Heart right ventricle (tissue), 16 donors: Measurements from ENCODE around the gene SNRNP27. TPM values are rescaled to one million over a fixed set of nuclear protein-coding genes. Genes with fewer than 3 reads are reported as not detected.

Experiments used
- ATAC-seq, 8 donors: fragments of 200-7000 bp; cut with Tn5 transposase; one replicate each; pipeline ENCODE4 v1.9.1; 2020; ENCODE audit warnings: mild to moderate bottlenecking in 8 of 8, moderate library complexity in 8 of 8, moderate number of reproducible peaks in 1 of 8
- DNase-seq, 2 donors: peaks; one replicate each; pipeline ENCODE4 v3.0.0-alpha.2; 2020
- H3K27ac ChIP-seq, 10 donors: fragments of 200-600 bp; sonication (generic) in 2 of 10; one replicate each; pipeline versions ENCODE4 v1.5.0 to v1.8.0; 2020 to 2022; ENCODE audit warnings: mild to moderate bottlenecking in 3 of 10
- H3K27me3 ChIP-seq, 7 donors: fragments of 200-600 bp; one replicate each; pipeline ENCODE4 v1.8.0; 2021 to 2022; ENCODE audit warnings: mild to moderate bottlenecking in 2 of 7
- H3K36me3 ChIP-seq, 9 donors: fragments of 200-600 bp; sonication (generic) in 1 of 9; one replicate each; pipeline versions ENCODE4 v1.5.0 to v1.8.0; 2020 to 2022; ENCODE audit warnings: mild to moderate bottlenecking in 2 of 9
- H3K4me1 ChIP-seq, 9 donors: fragments of 200-600 bp; sonication (generic) in 1 of 9; one replicate each; pipeline versions ENCODE4 v1.5.0 to v1.8.0; 2020 to 2022; ENCODE audit warnings: mild to moderate bottlenecking in 4 of 9
- H3K4me3 ChIP-seq, 10 donors: fragments of 200-600 bp; sonication (generic) in 2 of 10; one replicate each; pipeline versions ENCODE4 v1.5.0 to v1.8.0; 2020 to 2022; ENCODE audit warnings: mild to moderate bottlenecking in 7 of 10, moderate library complexity in 2 of 10
- H3K9me3 ChIP-seq, 11 donors: fragments of 200-600 bp in 10 of 11; sonication (generic) in 2 of 11; one replicate each; pipeline versions ENCODE4 v1.5.0 to v1.8.0; 2013 to 2022; ENCODE audit warnings: mild to moderate bottlenecking in 2 of 11, control low read depth in 1 of 11, moderate library complexity in 1 of 11
- WGBS, 2 donors: extraction: QIAGEN DNeasy Blood & Tissue Kit; methylation state at CpG; one replicate each; pipeline ENCODE4 v1.1.7; 2013; ENCODE audit warnings: inconsistent platforms in 1 of 2; 5-methylcytosine and 5-hydroxymethylcytosine counted together
- intact Hi-C, 10 donors: fragments of 100-400 bp; cut with DNase I; formaldehyde crosslinking; loops; one replicate each; pipeline versions ENCODE4 v1.11.1 to v1.14.2; 2022
- long read RNA-seq, 3 donors: library from polyadenylated mRNA; unstranded; transcript quantifications; one replicate each; pipeline ENCODE4 v2.0.0, GENCODE V29; 2020 to 2021
- polyA plus RNA-seq, 2 donors: library from polyadenylated mRNA; stranded (reverse); fragments of 200-250 nt; gene quantifications; one replicate each; pipeline ENCODE4 v1.2.3, GENCODE V29; 2013
- total RNA-seq, 10 donors: library from RNA; stranded (reverse); fragmentation: NEBNext Ultra II Directional in 3 of 10; extraction: Animal tissue kit (Norgen Biotek cat#: 25700) in 3 of 10; gene quantifications; one replicate each; pipeline versions ENCODE4 v1.2.1 to v1.2.4, GENCODE V29; 2021 to 2023
- TF ChIP-seq, protein P1 (sequence below), 9 donors: fragments of 200-600 bp; sonication (generic) in 2 of 9; IDR thresholded peaks; one replicate each; pipeline versions ENCODE4 v1.5.0 to v1.8.0; 2021 to 2022; ENCODE audit warnings: antibody characterized with exemption in 9 of 9, mild to moderate bottlenecking in 5 of 9, moderate library complexity in 1 of 9
- donor health status: Arrhythmogenic right ventricular cardiomyopathy.
- donor health status: ischemic (EF 13 %, LVEDD 7.1; RV severe dilation, severe dysfunction).
- donor health status: healthy with polysubstance abuse.
- donor health status: DM: no; HTN: yes; CAD: no.
- donor health status: DM: no; HTN: no; CAD: no.
- donor health status: ischemic (EF 25% LVEDD 6.9; RV normal size, moderate dysfunction).
- donor health status: ischemic (EF 25% LVEDD 5.7; RV mildly dilated, moderate dysfunction).
- donor health status: healthy.
- donor health status: DM: yes; HTN: yes; CAD: no.
- donor health status: Ischemic cardiomyopathy.
- donor health status: ischemic (EF 35%, LVEDD 5.7; RV mildly dilated, moderate dysfunction).
- donor health status: nonischemic (EF 11% LVEDD 7.7; RV severe dilation, severe dysfunction).
- donor health status: DM: yes; HTN: yes; CAD: no.
- donor health status: PGD.
- donor health status: ischemic (EF 29% LVEDD 5.4; RV normal size, mild dysfunction).
- donor health status: nonischemic (EF 23%, LVEDD 6.1; RV moderate dilation, normal function).

Gene SNRNP27, protein sequence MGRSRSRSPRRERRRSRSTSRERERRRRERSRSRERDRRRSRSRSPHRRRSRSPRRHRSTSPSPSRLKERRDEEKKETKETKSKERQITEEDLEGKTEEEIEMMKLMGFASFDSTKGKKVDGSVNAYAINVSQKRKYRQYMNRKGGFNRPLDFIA
- total RNA-seq (10 to 100 TPM; 47.0 to 68.4 (median 53.7) TPM), polyA plus RNA-seq (10 to 100 TPM; 34.5 to 56.7 TPM)
- long read RNA-seq, donor 1, transcript SNRNP27-201 (6 exons, 1,802 nt), result major isoform, 32 of 34 reads
- long read RNA-seq, donor 1, partial matches to known transcripts, result 1 of 34 reads
- long read RNA-seq, donor 1, other reads (novel, unspliced or antisense), result 1 of 34 reads
- long read RNA-seq, donor 2, transcript SNRNP27-201 (6 exons, 1,802 nt), result major isoform, 37 of 47 reads
- long read RNA-seq, donor 2, partial matches to known transcripts, result 7 of 47 reads
- long read RNA-seq, donor 2, other reads (novel, unspliced or antisense), result 2 of 47 reads
- long read RNA-seq, donor 3, transcript SNRNP27-201 (6 exons, 1,802 nt), result major isoform, 61 of 71 reads
- long read RNA-seq, donor 3, partial matches to known transcripts, result 9 of 71 reads
- long read RNA-seq, donor 3, other reads (novel, unspliced or antisense), result 0 of 71 reads

DNA sequence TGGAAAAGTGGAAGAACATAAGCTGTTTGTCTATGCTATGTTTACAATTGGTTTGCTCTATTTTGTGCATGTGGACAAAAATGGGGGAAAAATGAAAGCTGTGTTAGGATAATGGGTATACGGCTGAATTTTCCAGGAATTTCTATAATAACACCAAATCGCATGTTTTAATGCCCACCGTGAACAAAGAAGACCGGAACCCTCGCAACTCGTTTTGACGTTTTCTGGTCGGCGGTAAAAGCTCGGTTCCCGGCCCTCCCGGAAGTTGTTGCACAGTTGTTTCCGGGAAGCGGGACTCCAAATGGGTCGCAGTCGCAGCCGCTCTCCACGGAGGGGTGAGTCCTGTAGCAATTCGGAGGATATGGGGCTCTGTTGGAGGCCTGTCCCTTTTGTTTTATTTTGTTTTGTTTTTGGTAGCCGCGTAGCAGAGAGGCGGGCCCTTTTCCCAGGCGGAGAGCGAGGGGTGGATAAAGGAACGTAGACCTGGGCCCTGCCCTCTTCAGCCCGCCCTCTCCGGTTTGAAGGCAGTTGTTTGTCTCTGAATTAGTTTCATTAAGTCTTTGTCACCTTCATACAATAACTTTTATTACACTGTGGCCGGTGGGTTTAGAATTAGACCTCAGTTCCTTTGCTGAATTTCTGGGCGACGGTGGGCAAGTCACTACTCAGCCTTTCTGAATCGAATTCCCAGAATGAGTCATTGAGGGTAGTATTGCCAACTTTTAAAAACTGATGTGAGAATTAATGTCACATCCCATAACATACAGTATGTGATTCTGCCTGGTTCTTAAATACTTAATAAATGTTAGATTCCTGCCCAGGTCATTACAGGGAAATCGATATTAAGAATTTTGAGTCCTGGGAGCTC is at the start of gene SNRNP27:
SNRNP27 (plus strand) TSS at position 273 of the 868 bp plus-strand sequence; CDS start at position 302, 29 bp downstream.
- peak; percentile 86 to 95 (median 91) for ATAC-seq
- TF ChIP-seq, protein P1, sequence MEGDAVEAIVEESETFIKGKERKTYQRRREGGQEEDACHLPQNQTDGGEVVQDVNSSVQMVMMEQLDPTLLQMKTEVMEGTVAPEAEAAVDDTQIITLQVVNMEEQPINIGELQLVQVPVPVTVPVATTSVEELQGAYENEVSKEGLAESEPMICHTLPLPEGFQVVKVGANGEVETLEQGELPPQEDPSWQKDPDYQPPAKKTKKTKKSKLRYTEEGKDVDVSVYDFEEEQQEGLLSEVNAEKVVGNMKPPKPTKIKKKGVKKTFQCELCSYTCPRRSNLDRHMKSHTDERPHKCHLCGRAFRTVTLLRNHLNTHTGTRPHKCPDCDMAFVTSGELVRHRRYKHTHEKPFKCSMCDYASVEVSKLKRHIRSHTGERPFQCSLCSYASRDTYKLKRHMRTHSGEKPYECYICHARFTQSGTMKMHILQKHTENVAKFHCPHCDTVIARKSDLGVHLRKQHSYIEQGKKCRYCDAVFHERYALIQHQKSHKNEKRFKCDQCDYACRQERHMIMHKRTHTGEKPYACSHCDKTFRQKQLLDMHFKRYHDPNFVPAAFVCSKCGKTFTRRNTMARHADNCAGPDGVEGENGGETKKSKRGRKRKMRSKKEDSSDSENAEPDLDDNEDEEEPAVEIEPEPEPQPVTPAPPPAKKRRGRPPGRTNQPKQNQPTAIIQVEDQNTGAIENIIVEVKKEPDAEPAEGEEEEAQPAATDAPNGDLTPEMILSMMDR (IDR thresholded peaks at IDR 0.05), result no peak
- Histone ChIP-seq H3K9me3 (peaks cover 0 to 7% (median 0%) of the 10 kb centered on the region in 11 donors), H3K36me3 (peaks cover 0 to 38% (median 21%) of the 10 kb centered on the region in 9 donors), H3K4me3 (peak within 1 kb of the TSS; percentile 54 to 97 (median 70)), H3K4me1 (peaks cover 3 to 31% (median 19%) of the 10 kb centered on the region in 9 donors), H3K27ac (peak within 1 kb of the TSS in 9 of 10 donors; percentile 71 to 95 (median 81)), H3K27me3 (no peaks in the 10 kb centered on the region)
- intact Hi-C loops, result loop anchor here in 1 of 10 donors (2.0 kb wide), 1 partner anchor 21 kb away; the partner anchor contains the start of gene MXD1
- WGBS, 2 donors, result 1% methylated on average over 32 of the region's 32 CpGs
- DNase-seq, result peak; percentile 72 to 85

DNA sequence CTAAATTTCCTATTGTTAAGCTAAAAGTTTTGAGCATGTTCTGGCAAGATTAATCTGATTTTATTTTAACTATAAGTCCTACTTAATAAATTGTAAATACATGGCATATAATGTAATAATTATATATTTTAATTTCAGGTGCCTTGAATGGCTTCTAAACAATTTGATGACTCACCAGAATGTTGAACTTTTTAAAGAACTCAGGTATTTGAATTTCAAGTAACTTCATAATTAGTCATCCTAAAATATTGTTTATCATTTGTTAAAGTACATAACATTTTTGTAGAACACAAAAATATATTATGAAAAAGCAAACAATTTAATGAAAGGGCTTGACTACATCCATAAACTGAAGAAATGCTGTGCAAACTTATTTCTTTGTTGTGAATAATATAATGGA is 49.8 kb upstream of the SNRNP27 start:
- DNase-seq (no peak), ATAC-seq (no peak)
- Histone ChIP-seq H3K36me3 (peaks cover 0 to 92% (median 18%) of the 10 kb centered on the region in 9 donors), H3K4me3 (no peak overlapping the region), H3K27ac (no peak overlapping the region), H3K9me3 (no peaks in the 10 kb centered on the region), H3K27me3 (no peaks in the 10 kb centered on the region), H3K4me1 (no peaks in the 10 kb centered on the region)
- TF ChIP-seq, protein P1 (IDR thresholded peaks at IDR 0.05), result no peak
- intact Hi-C loops, result no loop called here

DNA sequence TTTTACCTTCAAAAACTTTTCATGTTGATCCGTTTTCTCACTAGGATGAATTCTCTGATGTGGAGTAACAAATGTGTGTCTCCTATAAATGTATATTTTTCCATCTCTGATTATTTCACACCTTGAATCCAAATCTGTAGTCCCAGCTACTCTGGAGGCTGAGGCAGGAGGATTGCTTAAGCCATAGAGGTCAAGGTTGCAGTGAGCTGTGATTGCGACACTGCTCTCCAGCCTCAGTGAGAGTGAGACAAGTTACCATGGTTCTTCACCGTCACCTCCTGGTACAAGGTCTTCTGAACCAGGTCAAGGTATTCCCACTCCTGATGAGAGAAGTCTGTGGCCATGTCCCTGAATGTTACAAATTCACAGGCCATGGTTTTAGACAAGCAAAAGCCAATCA is 49.2 kb upstream of the SNRNP27 start:
- H3K9me3 ChIP-seq, result no peaks in the 10 kb centered on the region
- peaks cover 0 to 92% (median 18%) of the 10 kb centered on the region in 9 donors for H3K36me3 ChIP-seq
- TF ChIP-seq, protein P1 (IDR thresholded peaks at IDR 0.05), result no peak
- DNase-seq (no peak), ATAC-seq (no peak)
- H3K4me1 ChIP-seq, result no peaks in the 10 kb centered on the region
- 96 to 97% methylated on average over 3 of the region's 3 CpGs for WGBS, 2 donors
- intact Hi-C loops, result no loop called here
- no peaks in the 10 kb centered on the region for H3K27me3 ChIP-seq
- H3K27ac ChIP-seq, result no peak overlapping the region
- H3K4me3 ChIP-seq, result no peak overlapping the region
